Ectodermal cell (in vitro differentiated cells): ENCODE results near the gene PSMD13.
"Not testable (repeated sequence)": the region's sequence is repeated elsewhere in the genome, so short reads cannot be mapped to it uniquely, and the experiment has no call there.

Experiments
- H3K27ac ChIP-seq: 2 replicates; pipeline ENCODE4 v1.7.0; 2013; ENCODE audit warnings: mild to moderate bottlenecking, low read depth, low read length; ENCODE audit not compliant: insufficient read depth, poor library complexity, severe bottlenecking
- H3K27me3 ChIP-seq: 2 replicates; pipeline ENCODE4 v1.7.0; 2013; ENCODE audit warnings: mild to moderate bottlenecking, low read length; ENCODE audit not compliant: insufficient read depth, control insufficient read depth, poor library complexity, severe bottlenecking
- H3K36me3 ChIP-seq: one replicate; pipeline ENCODE4 v1.7.0; 2013; ENCODE audit warnings: low read length; ENCODE audit not compliant: control insufficient read depth, insufficient read depth
- H3K4me1 ChIP-seq: one replicate; pipeline ENCODE4 v1.7.0; 2013; ENCODE audit warnings: low read length; ENCODE audit not compliant: control insufficient read depth, insufficient read depth
- H3K4me3 ChIP-seq: 2 replicates; pipeline ENCODE4 v1.7.0; 2013; ENCODE audit warnings: low read depth, low read length, control low read depth; ENCODE audit not compliant: insufficient read depth
- H3K9me3 ChIP-seq: 2 replicates; pipeline ENCODE4 v1.7.0; 2013; ENCODE audit warnings: mild to moderate bottlenecking, low read length, moderate library complexity; ENCODE audit not compliant: control insufficient read depth
- WGBS, 2 experiments: methylation state at CpG; one replicate each; pipeline ENCODE4 v1.1.7; 2013; ENCODE audit warnings: missing lambda C conversion rate in 2 of 2; 5-methylcytosine and 5-hydroxymethylcytosine counted together

Gene PSMD13

GRCh38 chr11:218815-219593 is 17.8 kb upstream of the PSMD13 start:
- Histone ChIP-seq H3K36me3 (peaks cover 3% of the 10 kb centered on the region), H3K27me3 (no peaks in the 10 kb centered on the region), H3K9me3 (no peaks in the 10 kb centered on the region), H3K4me3 (no peak overlapping the region), H3K4me1 (no peaks in the 10 kb centered on the region), H3K27ac (no peak overlapping the region)
- WGBS, 2 experiments, result 90 to 91% methylated on average over 29 of the region's 29 CpGs

GRCh38 chr11:220641-221215 is 16.0 kb upstream of the PSMD13 start:
- H3K4me1 ChIP-seq, H3K9me3 ChIP-seq, H3K36me3 ChIP-seq, H3K27ac ChIP-seq, H3K27me3 ChIP-seq, H3K4me3 ChIP-seq: not testable (repeated sequence)
- 84 to 92% methylated on average over 1 of the region's 3 CpGs for WGBS, 2 experiments

GRCh38 chr11:221539-221938 is 15.2 kb upstream of the PSMD13 start:
- H3K27me3 ChIP-seq, result no peaks in the 10 kb centered on the region
- no peaks in the 10 kb centered on the region for H3K4me1 ChIP-seq
- H3K4me3 ChIP-seq, result no peak overlapping the region
- 92 to 94% methylated on average over 7 of the region's 7 CpGs for WGBS, 2 experiments
- H3K9me3 ChIP-seq, result no peaks in the 10 kb centered on the region
- no peak overlapping the region for H3K27ac ChIP-seq
- H3K36me3 ChIP-seq, result no peaks in the 10 kb centered on the region

- Histone ChIP-seq H3K27ac (no peak overlapping the region), H3K27me3 (no peaks in the 10 kb centered on the region), H3K4me3 (no peak overlapping the region), H3K4me1 (no peaks in the 10 kb centered on the region), H3K9me3 (no peaks in the 10 kb centered on the region), H3K36me3 (no peaks in the 10 kb centered on the region)
- WGBS, 2 experiments, result 93% methylated on average over 14 of the region's 14 CpGs
These were observed 14.6 kb upstream of the PSMD13 start for GRCh38 chr11:221998-222789.

GRCh38 chr11:223026-223789 is 13.6 kb upstream of the PSMD13 start:
- Histone ChIP-seq H3K4me1 (no peaks in the 10 kb centered on the region), H3K4me3 (no peak overlapping the region), H3K9me3 (no peaks in the 10 kb centered on the region), H3K27me3 (no peaks in the 10 kb centered on the region), H3K27ac (no peak overlapping the region), H3K36me3 (no peaks in the 10 kb centered on the region)
- WGBS, 2 experiments, result 88 to 90% methylated on average over 16 of the region's 16 CpGs

GRCh38 chr11:223884-224283 is 12.9 kb upstream of the PSMD13 start:
- no peaks in the 10 kb centered on the region for H3K36me3 ChIP-seq
- WGBS, 2 experiments, result 92 to 93% methylated on average over 9 of the region's 9 CpGs
- H3K9me3 ChIP-seq, result no peaks in the 10 kb centered on the region
- H3K27me3 ChIP-seq, result no peaks in the 10 kb centered on the region
- H3K4me3 ChIP-seq, result no peak overlapping the region
- no peaks in the 10 kb centered on the region for H3K4me1 ChIP-seq
- no peak overlapping the region for H3K27ac ChIP-seq

GRCh38 chr11:224424-224823 is 12.4 kb upstream of the PSMD13 start:
- WGBS, 2 experiments, result 96% methylated on average over 7 of the region's 7 CpGs

GRCh38 chr11:225734-226453 is 10.9 kb upstream of the PSMD13 start:
- H3K9me3 ChIP-seq, result no peaks in the 10 kb centered on the region
- no peaks in the 10 kb centered on the region for H3K36me3 ChIP-seq
- 95 to 97% methylated on average over 10 of the region's 10 CpGs for WGBS, 2 experiments
- no peak overlapping the region for H3K4me3 ChIP-seq
- no peaks in the 10 kb centered on the region for H3K4me1 ChIP-seq
- H3K27me3 ChIP-seq, result no peaks in the 10 kb centered on the region
- H3K27ac ChIP-seq, result no peak overlapping the region

More at GRCh38 chr11:224424-224823, 12.4 kb upstream of the PSMD13 start:
- Histone ChIP-seq H3K27ac (no peak overlapping the region), H3K4me3 (no peak overlapping the region), H3K9me3 (no peaks in the 10 kb centered on the region), H3K36me3 (no peaks in the 10 kb centered on the region), H3K27me3 (no peaks in the 10 kb centered on the region), H3K4me1 (no peaks in the 10 kb centered on the region)

GRCh38 chr11:227824-228379 is 8.9 kb upstream of the PSMD13 start:
- Histone ChIP-seq H3K27ac (no peak overlapping the region), H3K4me1 (no peaks in the 10 kb centered on the region), H3K27me3 (no peaks in the 10 kb centered on the region), H3K4me3 (no peak overlapping the region), H3K9me3 (no peaks in the 10 kb centered on the region), H3K36me3 (no peaks in the 10 kb centered on the region)
- 91% methylated on average over 5 to 6 of the region's 6 CpGs for WGBS, 2 experiments
